Uterus (tissue), 4 donors: ENCODE results near the gene TANC2. TPM values are rescaled to one million over a fixed set of nuclear protein-coding genes. Genes with fewer than 3 reads are reported as not detected.

Experiments used
- microRNA counts, 2 donors: library from miRNA; unstranded; fragments of <30 nt; microRNA quantifications; one replicate each; lab custom pipeline; 2016 to 2017
- microRNA-seq: library from miRNA; unstranded; fragments of <30 nt; microRNA quantifications from one replicate; pipeline ENCODE4, GENCODE V29; 2016; ENCODE audit warnings: borderline microRNAs expressed, borderline replicate concordance
- small RNA-seq: library from RNA; depleted of rRNA; stranded (forward); fragments of <200 nt; gene quantifications from one replicate; pipeline ENCODE3, GENCODE V24; 2016
- total RNA-seq, 4 donors: library from RNA; depleted of rRNA in 3 of 4; stranded (reverse); fragments of >200 nt in 3 of 4; gene quantifications; one replicate each; pipeline versions ENCODE4 v1.1.0 to v1.2.4, GENCODE V29; 2014 to 2023
- donor health status: DM: yes; HTN: yes; CAD: no.

The TANC2 gene
- total RNA-seq, 4 donors from 2014 or later: 7.9 to 48.8 (median 25.1) TPM

MicroRNAs within 50 kb of the gene (microRNA counts, 767-probe panel; counts per million panel counts)
- microRNA hsa-miR-633 (lab: Ali Mortazavi, UCI): 0 counts per million in 2 donors

Small RNAs within 50 kb of the gene (microRNA-seq; reads per million reads assigned to microRNA genes)
- not detected for gene MIR633

Small RNAs within 50 kb of the gene (small RNA-seq; reads per million reads assigned to genes)
- not detected for gene MIR633

Other genes starting within 250 kb of the TANC2 start
- gene MARCHF10, start 157.9 kb upstream of the TANC2 start, total RNA-seq: under 1 TPM in 3 of 4 donors, not detected in 1; under 0.01 to 0.41 (median 0.18) TPM